Measurements from ENCODE around the gene CDA. TPM values are rescaled to one million over a fixed set of nuclear protein-coding genes. Genes with fewer than 3 reads are reported as not detected.

Gene CDA
- polyA plus RNA-seq, 4 donors: 0.58 to 53.0 (median 4.4) TPM

GRCh38 chr1:20658166-20658915, 69.4 kb downstream of the CDA start:
- 85 to 91% (median 90%) methylated on average over 16 of the region's 16 CpGs for WGBS, 3 donors
- Histone ChIP-seq H3K27ac (ENCODE audit: low read depth in 1 of 3, low read length in 2 of 3) (no peak overlapping the region), H3K4me1 (ENCODE audit: control insufficient read depth in 3 of 3, insufficient read depth in 2 of 3, low read depth in 1 of 3, low read length in 2 of 3) (peaks cover 0 to 17% (median 4%) of the 10 kb centered on the region in 3 donors), H3K27me3 (ENCODE audit: control insufficient read depth in 3 of 3, insufficient read depth in 3 of 3, low read length in 3 of 3) (no peaks in the 10 kb centered on the region), H3K4me3 (ENCODE audit: low read depth in 1 of 3, low read length in 3 of 3) (no peak overlapping the region), H3K9me3 (ENCODE audit: control insufficient read depth in 2 of 2, insufficient read depth in 1 of 2, low read depth in 1 of 2, low read length in 1 of 2) (no peaks in the 10 kb centered on the region), H3K36me3 (ENCODE audit: control insufficient read depth in 3 of 3, insufficient read depth in 2 of 3, low read depth in 1 of 3, low read length in 3 of 3) (peaks cover 17 to 52% (median 19%) of the 10 kb centered on the region in 3 donors)
- DNase-seq (no peak), FAIRE-seq (no peak)

- 3 to 13% (median 12%) methylated on average over 3 of the region's 3 CpGs for WGBS, 3 donors
- Histone ChIP-seq H3K4me3 (ENCODE audit: low read depth in 1 of 3, low read length in 3 of 3) (peak overlapping the region; percentile 74 to 94 (median 89)), H3K4me1 (ENCODE audit: control insufficient read depth in 3 of 3, insufficient read depth in 2 of 3, low read depth in 1 of 3, low read length in 2 of 3) (peaks cover 0 to 17% (median 4%) of the 10 kb centered on the region in 3 donors), H3K27me3 (ENCODE audit: control insufficient read depth in 3 of 3, insufficient read depth in 3 of 3, low read length in 3 of 3) (no peaks in the 10 kb centered on the region), H3K27ac (ENCODE audit: low read depth in 1 of 3, low read length in 2 of 3) (peak overlapping the region in 1 of 3 donors; percentile 37), H3K36me3 (ENCODE audit: control insufficient read depth in 3 of 3, insufficient read depth in 2 of 3, low read depth in 1 of 3, low read length in 3 of 3) (peaks cover 4 to 33% (median 5%) of the 10 kb centered on the region in 3 donors), H3K9me3 (ENCODE audit: control insufficient read depth in 2 of 2, insufficient read depth in 1 of 2, low read depth in 1 of 2, low read length in 1 of 2) (no peaks in the 10 kb centered on the region)
- FAIRE-seq (no peak), DNase-seq (peak in 1 of 2 donors; percentile 6)
Measured at GRCh38 chr1:20660363-20660762, 71.5 kb downstream of the CDA start.

GRCh38 chr1:20660847-20661206, 71.9 kb downstream of the CDA start:
- Histone ChIP-seq H3K9me3 (ENCODE audit: control insufficient read depth in 2 of 2, insufficient read depth in 1 of 2, low read depth in 1 of 2, low read length in 1 of 2) (no peaks in the 10 kb centered on the region), H3K27me3 (ENCODE audit: control insufficient read depth in 3 of 3, insufficient read depth in 3 of 3, low read length in 3 of 3) (no peaks in the 10 kb centered on the region), H3K36me3 (ENCODE audit: control insufficient read depth in 3 of 3, insufficient read depth in 2 of 3, low read depth in 1 of 3, low read length in 3 of 3) (peaks cover 2 to 28% (median 2%) of the 10 kb centered on the region in 3 donors), H3K27ac (ENCODE audit: low read depth in 1 of 3, low read length in 2 of 3) (peak overlapping the region in 2 of 3 donors; percentile 37 to 55), H3K4me3 (ENCODE audit: low read depth in 1 of 3, low read length in 3 of 3) (peak overlapping the region; percentile 74 to 94 (median 89)), H3K4me1 (ENCODE audit: control insufficient read depth in 3 of 3, insufficient read depth in 2 of 3, low read depth in 1 of 3, low read length in 2 of 3) (peaks cover 0 to 17% (median 4%) of the 10 kb centered on the region in 3 donors)
- FAIRE-seq (no peak), DNase-seq (peak in 1 of 2 donors; percentile 5)
- WGBS, 3 donors: 0 to 1% (median 0%) methylated on average over 14 to 20 of the region's 20 CpGs

- H3K27me3 ChIP-seq (ENCODE audit: control insufficient read depth in 3 of 3, insufficient read depth in 3 of 3, low read length in 3 of 3): no peaks in the 10 kb centered on the region
- WGBS, 3 donors: 0 to 1% (median 1%) methylated on average over 57 to 58 of the region's 58 CpGs
- peak within 1 kb of the TSS; percentile 74 to 94 (median 89) for H3K4me3 ChIP-seq (ENCODE audit: low read depth in 1 of 3, low read length in 3 of 3)
- H3K4me1 ChIP-seq (ENCODE audit: control insufficient read depth in 3 of 3, insufficient read depth in 2 of 3, low read depth in 1 of 3, low read length in 2 of 3): peaks cover 0 to 17% (median 4%) of the 10 kb centered on the region in 3 donors
- peaks cover 0 to 22% (median 2%) of the 10 kb centered on the region in 3 donors for H3K36me3 ChIP-seq (ENCODE audit: control insufficient read depth in 3 of 3, insufficient read depth in 2 of 3, low read depth in 1 of 3, low read length in 3 of 3)
- no peaks in the 10 kb centered on the region for H3K9me3 ChIP-seq (ENCODE audit: control insufficient read depth in 2 of 2, insufficient read depth in 1 of 2, low read depth in 1 of 2, low read length in 1 of 2)
- DNase-seq (peak; percentile 98 to 99), FAIRE-seq (peak; percentile 85)
- H3K27ac ChIP-seq (ENCODE audit: low read depth in 1 of 3, low read length in 2 of 3): peak within 1 kb of the TSS; percentile 49 to 85 (median 76)
Measured at GRCh38 chr1:20661207-20662109, 72.6 kb downstream of the CDA start, which contains the start of gene DDOST. TSS of gene DDOST (minus strand) at chr1:20661369. CDS start at chr1:20661350, 19 bp downstream.

- Histone ChIP-seq H3K36me3 (ENCODE audit: control insufficient read depth in 3 of 3, insufficient read depth in 2 of 3, low read depth in 1 of 3, low read length in 3 of 3) (peaks cover 0 to 20% (median 2%) of the 10 kb centered on the region in 3 donors), H3K27ac (ENCODE audit: low read depth in 1 of 3, low read length in 2 of 3) (peak overlapping the region; percentile 49 to 85 (median 76)), H3K4me1 (ENCODE audit: control insufficient read depth in 3 of 3, insufficient read depth in 2 of 3, low read depth in 1 of 3, low read length in 2 of 3) (peaks cover 0 to 17% (median 4%) of the 10 kb centered on the region in 3 donors), H3K4me3 (ENCODE audit: low read depth in 1 of 3, low read length in 3 of 3) (peak overlapping the region; percentile 74 to 94 (median 89)), H3K9me3 (ENCODE audit: control insufficient read depth in 2 of 2, insufficient read depth in 1 of 2, low read depth in 1 of 2, low read length in 1 of 2) (no peaks in the 10 kb centered on the region), H3K27me3 (ENCODE audit: control insufficient read depth in 3 of 3, insufficient read depth in 3 of 3, low read length in 3 of 3) (no peaks in the 10 kb centered on the region)
- no peak for DNase-seq
- 46 to 62% (median 50%) methylated on average over 7 of the region's 7 CpGs for WGBS, 3 donors
- no peak for FAIRE-seq
Measured at GRCh38 chr1:20662110-20662475, 73.2 kb downstream of the CDA start.

- no peak for DNase-seq
- FAIRE-seq: no peak
Measured at GRCh38 chr1:20663365-20663764, 74.5 kb downstream of the CDA start.

GRCh38 chr1:20663969-20664715, 75.2 kb downstream of the CDA start:
- FAIRE-seq (no peak), DNase-seq (no peak)
- H3K36me3 ChIP-seq (ENCODE audit: control insufficient read depth in 3 of 3, insufficient read depth in 2 of 3, low read depth in 1 of 3, low read length in 3 of 3): peaks cover 0 to 3% (median 0%) of the 10 kb centered on the region in 3 donors
- WGBS, 3 donors: 78 to 88% (median 85%) methylated on average over 12 of the region's 12 CpGs
- no peak overlapping the region for H3K27ac ChIP-seq (ENCODE audit: low read depth in 1 of 3, low read length in 2 of 3)
- no peak overlapping the region for H3K4me3 ChIP-seq (ENCODE audit: low read depth in 1 of 3, low read length in 3 of 3)
- peaks cover 0 to 17% (median 4%) of the 10 kb centered on the region in 3 donors for H3K4me1 ChIP-seq (ENCODE audit: control insufficient read depth in 3 of 3, insufficient read depth in 2 of 3, low read depth in 1 of 3, low read length in 2 of 3)
- no peaks in the 10 kb centered on the region for H3K27me3 ChIP-seq (ENCODE audit: control insufficient read depth in 3 of 3, insufficient read depth in 3 of 3, low read length in 3 of 3)
- no peaks in the 10 kb centered on the region for H3K9me3 ChIP-seq (ENCODE audit: control insufficient read depth in 2 of 2, insufficient read depth in 1 of 2, low read depth in 1 of 2, low read length in 1 of 2)

More at GRCh38 chr1:20663365-20663764, 74.5 kb downstream of the CDA start:
- Histone ChIP-seq H3K9me3 (ENCODE audit: control insufficient read depth in 2 of 2, insufficient read depth in 1 of 2, low read depth in 1 of 2, low read length in 1 of 2) (no peaks in the 10 kb centered on the region), H3K27ac (ENCODE audit: low read depth in 1 of 3, low read length in 2 of 3) (no peak overlapping the region), H3K36me3 (ENCODE audit: control insufficient read depth in 3 of 3, insufficient read depth in 2 of 3, low read depth in 1 of 3, low read length in 3 of 3) (peaks cover 0 to 8% (median under 1%) of the 10 kb centered on the region in 3 donors), H3K4me1 (ENCODE audit: control insufficient read depth in 3 of 3, insufficient read depth in 2 of 3, low read depth in 1 of 3, low read length in 2 of 3) (peaks cover 0 to 17% (median 4%) of the 10 kb centered on the region in 3 donors), H3K27me3 (ENCODE audit: control insufficient read depth in 3 of 3, insufficient read depth in 3 of 3, low read length in 3 of 3) (no peaks in the 10 kb centered on the region), H3K4me3 (ENCODE audit: low read depth in 1 of 3, low read length in 3 of 3) (no peak overlapping the region)
- WGBS, 3 donors: 88 to 100% (median 88%) methylated on average over 1 of the region's 1 CpG

Data from small intestine (tissue), 7 donors.